COLO829 (cell line): Measurements from ENCODE around the gene CRIP2.
A peak's percentile ranks its signal among the peaks of the same experiment; 100 is the strongest.

Experiments
- DNase-seq: peaks from one replicate; pipeline ENCODE4 v3.0.0; 2012; ENCODE audit warnings: low spot score

CRIP2 gene, protein sequence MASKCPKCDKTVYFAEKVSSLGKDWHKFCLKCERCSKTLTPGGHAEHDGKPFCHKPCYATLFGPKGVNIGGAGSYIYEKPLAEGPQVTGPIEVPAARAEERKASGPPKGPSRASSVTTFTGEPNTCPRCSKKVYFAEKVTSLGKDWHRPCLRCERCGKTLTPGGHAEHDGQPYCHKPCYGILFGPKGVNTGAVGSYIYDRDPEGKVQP

DNA sequence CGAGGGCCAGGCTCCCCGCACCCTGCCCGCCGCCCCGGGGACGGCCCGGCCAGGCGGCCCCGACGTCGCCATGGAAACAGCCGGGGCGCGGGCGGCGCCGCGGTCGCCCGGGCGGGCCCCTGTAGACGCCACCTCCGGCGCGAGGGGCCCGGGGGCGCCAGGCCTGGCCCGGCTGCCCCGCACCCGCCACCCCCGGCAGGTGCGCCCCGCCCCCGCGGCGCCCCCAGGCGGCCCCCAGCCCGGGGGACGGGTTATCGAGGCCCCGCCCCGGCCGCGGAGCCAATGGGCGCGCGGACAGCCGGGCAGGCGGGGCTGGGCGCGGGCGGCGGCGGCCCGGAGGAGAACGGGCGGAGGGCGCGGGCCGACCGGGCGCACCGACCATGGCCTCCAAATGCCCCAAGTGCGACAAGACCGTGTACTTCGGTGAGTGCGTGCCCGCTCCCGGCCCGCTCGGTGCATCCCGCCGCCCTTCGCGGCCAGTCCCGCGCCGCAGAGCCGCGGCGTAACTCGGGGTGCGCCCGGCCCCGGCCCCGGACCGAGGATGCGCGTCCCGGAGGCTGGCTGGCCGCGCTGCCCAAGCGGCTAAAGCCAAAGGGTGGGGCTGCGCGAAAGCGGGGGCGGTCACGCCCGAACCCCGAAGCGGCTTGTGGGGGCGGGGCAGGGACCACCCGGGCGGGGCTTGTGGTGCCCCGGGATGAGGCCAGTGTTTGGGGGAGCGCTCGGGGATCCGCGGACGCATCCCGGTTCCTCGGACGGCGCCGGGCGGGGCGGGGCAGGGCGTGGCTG lies at the start of gene CRIP2:
Gene CRIP2, plus strand, starts transcription at position 339 of the 786 bp plus-strand sequence. Its CDS starts 42 bp downstream, at position 381.
- DNase-seq = peak; percentile 26

DNA sequence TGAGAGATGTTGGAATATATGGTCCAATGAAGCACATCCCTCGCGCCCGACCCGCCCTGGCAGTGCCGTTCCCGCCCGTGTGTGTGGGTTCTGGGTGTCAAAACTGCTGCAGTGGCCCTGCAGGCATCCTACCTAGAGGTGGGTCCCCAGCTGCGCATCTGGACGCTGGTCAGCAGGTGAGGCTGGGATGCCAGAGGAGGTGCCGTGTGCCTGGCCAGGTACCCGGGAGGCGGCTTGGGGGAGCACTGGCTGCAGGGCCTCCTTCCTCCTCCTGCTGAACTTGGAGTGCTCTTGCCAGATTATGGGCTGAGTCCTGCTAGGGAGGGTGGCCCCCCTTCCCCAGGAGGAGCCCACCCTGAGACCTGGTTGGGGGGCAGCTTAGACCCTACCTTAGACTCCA lies 49.8 kb upstream of the CRIP2 start:
- no peak for DNase-seq

DNA sequence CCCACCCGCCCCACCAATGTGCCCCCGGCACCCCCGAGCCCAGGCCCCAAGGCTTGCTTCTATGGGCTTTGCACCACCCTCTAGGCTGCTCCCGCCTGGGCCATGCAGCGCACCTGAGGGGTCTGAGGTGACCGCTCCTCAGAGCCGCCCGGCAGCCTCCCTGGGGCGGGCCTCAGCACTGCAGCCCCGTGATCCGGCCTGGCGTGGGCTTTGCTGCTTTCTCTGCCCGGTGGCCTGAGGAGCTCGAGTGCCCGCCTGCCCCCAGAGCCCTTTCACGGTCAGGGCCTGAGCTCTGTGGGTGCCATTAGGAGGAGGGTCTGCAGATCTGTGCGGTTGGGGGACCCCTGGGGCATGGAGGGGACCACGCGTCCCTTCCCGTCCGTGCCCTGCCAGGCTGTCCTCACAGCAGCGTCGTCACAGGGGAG lies 48.8 kb upstream of the CRIP2 start:
- DNase-seq = no peak

DNA sequence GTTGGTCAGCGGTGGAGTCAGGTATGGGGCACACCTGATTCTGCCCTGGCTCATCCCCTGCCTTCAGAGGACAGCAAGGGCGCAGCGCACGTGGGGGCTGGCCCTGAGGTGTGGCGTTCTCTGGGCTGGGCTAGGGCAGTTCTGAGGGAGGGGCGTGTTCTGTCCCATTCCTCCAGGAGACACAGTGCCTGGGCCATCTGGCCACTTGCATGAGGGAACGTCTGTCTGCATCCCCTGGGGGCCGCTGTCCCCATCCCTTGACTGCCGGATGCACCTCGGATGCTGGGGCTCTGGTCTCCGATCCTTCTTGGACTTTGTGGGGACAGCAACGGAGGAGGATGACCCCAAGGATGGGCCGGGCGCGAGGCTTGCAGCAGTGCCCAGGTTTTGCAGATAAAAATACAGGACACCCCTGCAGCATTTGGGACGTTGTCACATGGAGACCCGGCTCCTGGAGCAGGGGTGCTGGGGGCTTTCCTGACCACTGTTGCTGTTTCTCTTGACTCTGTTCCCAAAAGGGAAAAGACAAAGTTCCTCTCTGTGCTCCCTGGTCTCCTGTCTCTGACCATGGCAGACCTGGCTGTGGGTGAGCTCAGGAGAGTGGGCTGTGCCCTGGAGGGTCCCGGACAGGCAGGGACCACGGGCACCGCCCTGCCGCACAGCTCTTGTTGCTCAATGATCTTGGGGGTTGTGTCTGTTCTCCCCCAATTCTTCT lies 48.0 kb upstream of the CRIP2 start:
- no peak for DNase-seq

DNA sequence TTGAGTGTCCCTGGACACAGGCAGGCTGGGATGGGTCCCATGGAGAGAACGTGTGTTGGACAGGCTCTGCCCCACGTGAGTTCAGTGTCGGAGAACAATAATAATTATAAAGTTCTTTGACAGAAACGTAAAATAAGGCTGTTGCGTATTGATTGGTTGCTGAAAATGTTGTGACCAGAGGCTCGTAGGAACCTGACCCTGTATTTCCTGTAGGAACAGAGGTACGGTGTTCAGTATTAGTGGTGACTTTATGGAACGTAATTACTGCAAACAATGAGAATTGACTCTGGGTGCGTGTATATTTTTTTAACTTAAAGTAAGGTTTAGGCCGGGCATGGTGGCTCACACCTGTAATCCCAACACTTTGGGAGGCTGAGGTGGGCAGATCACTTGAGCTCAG lies 47.2 kb upstream of the CRIP2 start:
- DNase-seq = no peak

DNA sequence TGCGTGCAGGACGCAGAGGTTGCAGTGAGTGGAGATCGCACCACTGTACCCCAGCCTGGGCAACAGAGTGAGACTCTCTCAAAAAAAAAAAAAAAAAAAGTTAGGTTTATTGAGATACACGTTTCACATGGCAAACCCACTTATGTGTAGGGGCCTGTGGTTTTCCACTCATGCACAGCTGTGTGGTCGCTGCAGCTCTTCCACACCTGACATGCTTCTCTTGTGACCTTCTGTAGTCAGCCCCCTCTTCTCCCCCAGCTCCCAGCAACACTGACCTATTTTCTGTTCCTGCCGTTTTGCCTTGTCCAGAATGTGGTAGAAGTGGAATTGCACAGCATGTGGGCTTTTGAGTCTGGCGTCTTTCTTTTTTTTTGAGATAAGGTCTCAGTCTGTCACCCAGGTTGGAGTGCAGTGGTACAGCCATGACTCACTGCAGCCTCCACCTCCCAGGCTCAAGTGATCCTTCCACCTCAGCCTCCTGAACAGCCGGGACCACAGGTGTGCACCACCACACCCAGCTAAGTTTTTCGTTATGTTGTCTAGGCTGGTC lies 46.6 kb upstream of the CRIP2 start:
- no peak for DNase-seq

DNA sequence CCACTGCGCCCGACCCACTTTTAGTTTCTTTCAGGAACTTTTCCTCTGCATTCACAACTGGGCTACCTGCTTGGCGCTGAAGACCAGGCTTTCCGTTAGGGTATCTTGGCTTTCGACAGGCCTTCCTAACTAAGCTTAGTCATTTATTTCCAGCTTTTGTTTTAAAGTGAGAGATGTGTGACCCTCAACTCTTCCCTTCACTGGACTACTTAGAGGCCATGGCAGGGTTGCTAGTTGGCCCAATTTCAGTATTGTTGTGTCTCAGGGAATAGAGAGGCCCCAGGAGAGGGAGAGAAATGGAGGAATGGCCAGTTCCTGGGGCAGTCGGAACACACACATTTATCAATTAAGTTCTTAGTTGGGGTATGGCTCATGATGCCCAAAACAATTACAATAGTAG lies 44.6 kb upstream of the CRIP2 start:
- no peak for DNase-seq

DNA sequence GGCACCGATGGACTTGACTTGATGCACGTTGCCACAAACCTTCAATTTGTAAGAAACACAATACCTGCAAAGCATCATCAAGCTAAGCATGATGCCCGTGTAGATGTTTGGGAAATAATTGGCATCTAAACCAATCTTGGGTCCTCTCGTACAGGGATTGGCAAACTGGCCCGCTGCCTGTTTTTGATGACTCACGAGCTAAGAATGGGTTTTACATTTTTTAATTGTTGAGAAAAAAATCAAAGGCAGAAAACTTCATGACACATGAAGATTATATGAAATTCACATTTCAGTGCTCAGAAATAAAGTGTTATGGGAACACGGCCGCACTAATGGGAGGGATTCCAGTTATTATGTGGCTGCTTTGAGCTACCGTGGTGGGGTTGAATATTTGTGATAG lies 44.1 kb upstream of the CRIP2 start:
- peak; percentile 35 for DNase-seq

DNA sequence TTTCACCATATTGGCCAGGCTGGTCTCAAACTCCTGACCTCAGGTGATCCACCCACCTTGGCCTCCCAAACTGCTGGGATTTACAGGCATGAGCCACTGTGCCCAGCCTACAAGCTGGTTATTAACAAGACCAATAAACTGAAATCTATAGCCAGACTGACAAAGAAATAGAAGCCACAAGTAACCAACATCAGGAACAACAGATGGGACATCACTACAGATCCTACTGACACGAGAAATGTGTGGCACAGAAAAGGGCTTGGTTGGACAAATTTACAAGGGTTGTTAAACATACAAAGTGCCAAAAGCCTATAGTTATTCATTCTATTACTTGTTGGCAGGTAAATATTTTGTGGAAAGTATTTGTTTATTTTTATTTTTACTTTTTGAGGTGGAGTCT lies 43.4 kb upstream of the CRIP2 start:
- no peak for DNase-seq

DNA sequence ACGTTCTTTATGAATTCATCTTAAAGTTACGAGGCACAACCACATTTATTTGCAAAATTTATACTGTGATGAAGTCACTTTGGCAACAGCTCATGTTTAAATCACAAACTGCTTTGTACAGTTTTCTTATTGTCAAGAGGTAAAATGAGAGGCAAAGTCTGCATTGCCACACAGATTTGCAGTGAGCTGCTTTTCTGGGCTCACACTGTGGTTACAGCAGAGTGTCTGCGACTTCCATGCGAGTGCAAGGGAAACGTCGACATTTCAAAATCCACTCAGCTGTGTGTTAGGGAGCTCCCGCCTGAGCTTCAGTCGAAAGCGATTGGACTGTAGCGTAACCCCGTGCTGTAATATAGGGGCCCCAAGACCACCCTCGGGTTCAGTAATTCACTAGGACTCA lies 42.0 kb upstream of the CRIP2 start:
- DNase-seq = no peak

DNA sequence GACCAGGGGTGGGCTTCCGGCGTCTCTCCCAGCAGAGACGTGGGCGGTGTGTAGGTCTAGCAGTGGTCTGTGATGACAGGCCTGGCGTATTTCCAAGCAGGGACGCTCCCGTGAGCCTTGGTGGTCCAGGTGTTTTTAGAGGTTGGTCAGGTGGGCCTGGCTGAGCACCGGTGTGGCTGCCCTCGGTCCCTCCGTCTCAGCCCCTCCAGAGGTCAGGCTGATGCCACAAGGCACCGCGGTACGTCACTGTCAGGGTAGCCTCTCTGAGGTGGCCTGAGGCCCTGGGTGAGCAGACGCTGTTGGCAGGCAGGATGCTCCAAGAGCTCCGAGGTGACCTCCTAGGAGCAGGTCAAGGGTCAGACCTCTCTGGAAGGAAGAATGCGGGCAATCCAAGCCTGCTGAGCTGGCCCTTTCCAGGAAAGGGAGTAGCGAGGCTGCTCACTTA lies 41.4 kb upstream of the CRIP2 start:
- DNase-seq = no peak

DNA sequence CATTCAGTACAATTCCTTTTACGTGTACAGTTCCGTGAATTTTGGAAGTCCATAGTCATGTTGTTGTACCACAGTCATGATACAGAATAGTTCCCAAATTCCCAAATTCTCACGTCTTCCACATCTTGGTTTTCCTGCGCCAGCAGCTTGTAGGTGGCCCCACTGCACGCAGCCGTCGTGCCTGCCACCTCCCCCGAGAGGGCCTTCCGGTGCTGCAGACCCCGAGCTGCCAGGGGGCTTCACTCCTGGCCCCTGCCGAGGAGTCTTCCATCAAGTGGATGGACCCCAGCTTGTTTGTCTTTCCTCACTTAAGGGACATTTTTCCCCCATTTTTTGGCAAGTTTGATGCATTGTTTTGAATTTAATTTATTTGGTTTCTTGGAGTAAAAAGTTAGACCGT lies 38.2 kb upstream of the CRIP2 start:
- no peak for DNase-seq

DNA sequence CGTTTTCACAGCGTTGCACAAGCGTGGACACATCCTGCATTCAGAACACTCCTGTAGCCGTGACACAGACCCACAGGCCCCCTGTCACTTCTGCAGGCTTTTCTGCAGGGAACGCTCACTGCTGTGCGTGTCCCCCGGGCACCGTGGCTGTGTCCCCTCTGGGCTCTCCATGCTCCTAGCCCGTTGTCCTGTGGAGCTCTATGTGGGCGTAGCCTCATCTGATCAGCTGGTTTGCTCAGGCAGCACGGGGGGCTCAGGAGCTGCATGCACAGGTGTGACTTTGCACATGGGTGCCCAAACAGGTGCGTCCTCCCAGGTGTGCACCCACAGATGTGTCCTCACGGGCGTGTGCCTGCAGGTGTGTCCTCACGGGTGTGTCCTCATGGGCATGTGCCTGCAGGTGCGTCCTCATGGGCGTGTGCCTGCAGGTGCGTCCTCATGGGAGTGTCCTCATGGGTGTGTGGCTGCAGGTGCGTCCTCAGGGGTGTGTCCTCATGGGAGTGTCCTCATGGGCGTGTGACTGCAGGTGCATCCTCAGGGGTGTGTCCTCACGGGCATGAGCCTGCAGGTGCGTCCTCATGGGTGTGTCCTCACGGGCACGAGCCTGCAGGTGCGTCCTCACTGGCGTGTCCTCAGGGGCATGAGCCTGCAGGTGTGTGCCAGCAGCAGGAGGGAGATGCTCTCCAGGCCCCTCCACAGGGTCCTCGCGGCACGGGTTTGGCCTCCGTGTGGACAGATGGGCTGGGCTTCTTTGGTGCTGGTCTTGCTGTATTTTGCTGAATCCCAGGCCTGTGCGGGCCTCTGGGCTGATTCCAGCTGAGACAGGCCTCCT lies 37.5 kb upstream of the CRIP2 start:
- no peak for DNase-seq

DNA sequence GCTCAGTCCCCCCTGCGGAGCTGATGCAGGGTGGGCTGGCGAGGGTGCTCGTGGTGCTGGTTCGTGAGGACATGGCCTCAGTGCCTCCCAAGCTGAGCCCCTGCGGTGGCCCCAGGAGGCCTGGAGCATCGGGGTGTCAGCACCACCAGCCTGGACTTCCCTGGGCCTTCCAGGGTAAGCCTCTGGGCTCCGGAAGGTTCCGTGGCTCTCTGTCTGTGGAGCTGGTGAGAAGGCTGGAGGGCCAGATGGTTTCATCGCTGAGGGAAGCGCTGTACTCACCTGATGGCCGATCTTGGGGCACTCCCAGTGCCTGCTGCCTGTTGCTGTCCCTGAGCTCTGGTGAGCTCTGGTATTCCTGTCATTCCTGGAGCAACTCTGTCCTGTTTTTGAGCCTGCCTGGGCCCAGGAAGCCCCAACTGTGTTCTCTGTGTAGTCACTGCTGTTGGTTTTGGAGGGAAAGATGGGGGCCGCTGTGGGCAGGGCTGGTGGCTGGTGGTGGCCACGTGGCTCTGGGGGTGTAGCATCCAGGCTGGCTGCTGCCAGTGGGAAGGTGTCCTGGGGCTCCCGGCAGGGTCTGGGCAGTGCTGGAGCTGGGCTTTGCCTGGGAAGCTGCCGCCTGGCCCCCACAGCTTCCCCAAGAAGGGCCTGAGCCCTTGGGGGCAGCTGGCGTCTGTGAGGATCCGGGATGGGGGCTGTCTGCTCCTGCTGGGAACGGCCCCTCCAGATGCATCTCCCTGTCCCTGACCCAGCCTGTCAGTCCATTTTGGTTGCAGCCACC lies 36.7 kb upstream of the CRIP2 start:
- no peak for DNase-seq

DNA sequence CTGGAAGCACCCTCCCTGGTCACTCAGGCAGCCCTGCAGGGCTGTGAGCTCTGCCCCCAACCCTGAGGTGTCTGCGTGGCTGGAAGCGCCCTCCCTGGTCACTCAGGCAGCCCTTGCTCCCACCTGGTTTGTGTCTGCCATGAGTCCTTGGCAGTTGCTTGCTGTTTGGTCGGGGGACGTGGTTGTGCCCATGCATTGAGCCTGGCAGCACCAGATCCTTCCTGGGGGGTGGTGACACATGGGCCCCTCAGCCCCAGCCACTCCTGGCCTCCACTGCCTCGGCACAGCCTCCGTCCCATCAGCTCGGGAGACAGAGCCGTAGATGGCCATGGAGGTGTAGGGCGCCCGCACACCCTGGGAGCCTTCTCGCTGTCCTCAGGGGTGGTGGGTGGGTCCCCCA lies 35.4 kb upstream of the CRIP2 start:
- DNase-seq = no peak

DNA sequence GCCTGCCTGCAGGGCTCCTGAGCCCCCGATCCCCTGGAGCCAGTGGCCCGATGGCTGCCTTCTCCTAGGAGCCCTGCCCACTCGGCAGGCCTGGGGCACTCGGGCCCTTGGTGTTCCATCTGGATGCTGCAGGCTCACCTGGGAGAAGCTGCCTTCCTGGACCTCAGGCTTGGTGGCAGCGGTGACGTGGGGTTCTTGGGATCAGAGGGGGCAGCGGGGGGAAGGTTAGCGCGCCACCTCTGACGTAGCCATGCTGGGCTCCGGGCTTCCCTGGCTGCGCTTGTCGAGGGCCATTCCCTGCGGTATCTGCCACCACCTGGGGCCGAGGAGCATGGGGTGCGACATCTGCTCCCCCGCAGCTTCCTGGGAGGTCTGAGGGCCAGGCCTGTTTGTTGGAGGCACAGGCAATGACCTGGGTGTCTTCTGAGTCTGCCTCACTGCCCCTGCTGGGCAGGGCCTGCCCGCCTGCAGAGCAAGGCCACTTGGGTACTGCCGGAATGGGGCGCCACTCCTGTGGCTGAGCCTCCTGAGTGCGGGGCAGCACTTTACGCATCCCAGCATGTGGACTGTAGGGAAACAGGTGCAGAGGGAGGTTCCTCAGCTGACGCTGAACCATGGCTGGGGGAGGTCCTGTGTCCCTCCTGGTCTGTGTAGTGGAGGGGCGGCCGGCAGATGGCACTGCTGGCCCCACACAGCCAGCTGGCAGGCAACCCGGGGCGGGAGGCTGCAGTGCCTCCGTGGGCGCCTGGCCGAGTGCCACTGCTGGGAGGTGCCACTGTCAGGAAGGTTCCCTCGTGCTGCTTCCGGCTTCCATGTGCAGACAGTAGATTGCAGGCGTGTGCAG lies 34.7 kb upstream of the CRIP2 start:
- peak; percentile 60 for DNase-seq

DNA sequence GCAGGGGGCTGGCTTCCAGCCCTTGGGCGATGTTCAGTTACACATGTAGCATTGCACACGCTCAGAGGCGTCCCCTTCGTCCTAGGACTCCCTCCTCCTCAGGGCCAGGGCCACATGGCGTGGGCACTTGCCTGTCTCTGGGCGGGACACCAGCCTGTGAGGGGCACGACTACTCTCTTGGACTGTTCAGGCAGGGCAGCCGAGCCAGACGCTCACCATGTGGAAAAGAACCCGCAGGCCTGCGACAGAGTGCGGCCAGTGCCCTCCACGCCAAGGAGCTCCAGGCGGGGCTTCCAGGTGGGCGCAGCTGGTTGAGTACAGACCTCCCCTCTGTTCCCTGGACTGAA lies 34.1 kb upstream of the CRIP2 start:
- no peak for DNase-seq

DNA sequence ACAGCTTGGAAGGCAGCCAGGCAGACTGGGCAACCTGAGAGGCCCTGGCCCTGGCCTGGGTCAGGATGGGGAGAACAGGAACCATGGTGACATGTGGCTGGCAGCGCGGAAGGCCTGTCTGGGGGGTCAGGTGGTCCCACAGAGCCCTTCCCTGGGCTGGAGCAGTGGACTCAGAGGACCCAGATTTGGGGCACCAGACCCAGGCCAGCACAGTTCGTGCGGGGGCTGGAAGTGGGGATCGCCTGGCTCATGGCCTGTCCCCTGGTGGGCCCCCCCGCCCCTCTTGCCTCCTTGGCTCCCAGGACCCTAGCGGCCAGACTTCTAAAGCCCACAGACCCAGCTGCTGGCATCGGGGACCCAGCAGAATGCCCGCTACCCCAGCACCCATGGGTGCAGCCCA lies 33.6 kb upstream of the CRIP2 start:
- DNase-seq = no peak

DNA sequence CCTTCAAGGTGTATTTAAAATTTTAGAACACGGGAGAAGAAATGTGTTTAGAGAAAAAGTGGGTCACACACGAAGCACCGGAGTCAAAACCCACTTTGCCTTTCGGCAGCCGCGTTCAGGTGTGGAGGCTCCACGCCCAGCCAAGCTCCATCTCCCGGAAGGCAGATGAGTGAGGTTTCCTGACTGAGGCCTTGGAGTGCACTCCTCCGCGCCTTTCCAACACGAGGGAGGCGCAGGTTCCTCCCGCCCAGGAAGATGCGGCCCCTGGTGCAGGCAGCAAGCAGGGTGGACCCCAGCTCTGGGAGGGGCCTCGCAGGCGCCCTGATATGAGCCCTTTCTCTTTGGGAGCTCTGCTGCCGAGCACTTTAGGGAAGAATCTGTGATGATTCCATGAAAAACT lies 32.5 kb upstream of the CRIP2 start:
- DNase-seq = no peak

DNA sequence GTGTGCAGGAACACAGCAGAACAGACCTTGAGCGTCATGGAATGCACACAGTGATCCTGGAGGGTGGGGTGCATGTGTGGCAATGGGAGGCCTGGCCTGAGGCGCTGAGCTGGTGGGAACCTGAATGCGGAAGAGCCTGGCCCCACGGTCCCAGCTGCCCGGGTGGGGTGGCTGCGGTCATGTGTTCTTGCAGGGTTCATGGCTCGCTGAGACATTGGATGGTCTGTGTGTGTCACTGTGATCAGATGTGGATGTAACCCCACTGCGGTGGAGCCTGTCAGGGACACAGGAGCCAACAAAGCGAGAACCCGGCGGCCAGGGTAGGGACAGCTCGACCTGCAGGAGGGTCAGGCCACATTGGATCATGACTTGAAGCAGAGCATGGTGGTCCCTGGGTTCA lies 31.8 kb upstream of the CRIP2 start:
- DNase-seq = no peak
